Activated CD8-positive, alpha-beta memory T cell treated with anti-CD3 and anti-CD28 coated beads for 4 hours (primary cell): ENCODE data around the gene FCER2.

ENCODE experiments used
- DNase-seq, 2 donors: peaks; one replicate each; pipeline ENCODE4 v3.0.0-alpha.2; 2020; ENCODE audit warnings: low read depth in 2 of 2

Gene FCER2

DNA sequence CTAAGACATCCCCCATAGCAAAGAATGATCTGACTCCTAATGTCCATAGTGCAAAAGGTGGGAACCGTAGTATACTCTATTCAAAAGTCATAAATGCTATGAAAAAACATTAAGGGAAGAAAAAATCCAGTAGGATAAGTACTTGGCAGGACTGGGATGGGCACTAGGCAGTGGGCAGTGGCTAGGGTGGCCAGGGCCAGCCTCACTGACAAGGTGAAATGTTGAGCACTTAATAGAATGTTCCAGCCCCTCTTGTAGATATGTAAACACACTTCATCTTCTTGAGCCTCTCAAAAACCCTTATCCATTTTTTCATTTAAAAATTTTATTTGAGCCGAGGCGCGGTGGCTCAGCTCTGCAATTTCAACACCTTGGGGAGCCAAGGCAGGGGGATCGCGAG lies 31.4 kb upstream of the FCER2 start:
- no peak for DNase-seq

DNA sequence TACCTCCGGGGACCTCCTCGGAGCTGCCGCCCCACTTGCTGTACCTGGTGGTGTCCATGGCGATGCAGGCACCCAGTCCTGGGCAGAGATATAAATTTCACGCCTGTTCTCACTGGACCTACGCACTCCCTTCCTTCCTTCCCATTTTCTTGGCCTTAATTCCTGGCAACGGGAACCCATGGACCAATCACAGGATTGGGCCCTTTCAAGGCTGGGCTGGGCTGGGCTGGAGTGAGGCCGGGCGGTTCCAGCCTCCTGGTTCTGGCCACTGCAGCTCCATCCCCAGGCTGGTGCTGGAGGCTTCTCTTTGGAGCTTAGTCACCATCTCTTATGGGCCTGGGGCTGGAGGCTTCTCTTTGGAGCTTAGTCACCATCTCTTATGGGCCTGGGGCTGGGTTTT lies 30.1 kb upstream of the FCER2 start, which contains the start of gene CLEC4G:
Gene CLEC4G (minus strand): TSS at position 66 of the 400 bp plus-strand sequence. CDS start 8 bp downstream, at position 58.
- no peak for DNase-seq

DNA sequence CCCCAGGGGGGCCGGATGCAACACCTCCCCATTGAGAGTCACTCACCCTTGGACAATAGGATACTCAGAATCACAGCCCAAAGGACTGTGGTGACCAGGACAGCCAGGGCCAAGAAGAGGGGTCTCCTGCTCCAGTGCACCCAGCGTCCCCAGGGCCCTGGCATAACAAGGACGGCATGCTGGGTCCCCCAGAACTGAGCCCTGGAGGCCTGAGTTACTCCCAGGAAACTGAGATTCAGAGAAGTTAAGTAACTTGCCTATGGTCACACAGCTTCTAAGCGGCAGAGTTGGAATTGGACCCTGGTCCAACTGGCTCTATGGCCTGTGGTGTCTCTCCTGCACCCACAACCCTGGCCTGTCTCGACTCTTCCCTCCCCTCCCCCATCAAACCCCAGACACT lies 29.7 kb upstream of the FCER2 start:
- DNase-seq = no peak

DNA sequence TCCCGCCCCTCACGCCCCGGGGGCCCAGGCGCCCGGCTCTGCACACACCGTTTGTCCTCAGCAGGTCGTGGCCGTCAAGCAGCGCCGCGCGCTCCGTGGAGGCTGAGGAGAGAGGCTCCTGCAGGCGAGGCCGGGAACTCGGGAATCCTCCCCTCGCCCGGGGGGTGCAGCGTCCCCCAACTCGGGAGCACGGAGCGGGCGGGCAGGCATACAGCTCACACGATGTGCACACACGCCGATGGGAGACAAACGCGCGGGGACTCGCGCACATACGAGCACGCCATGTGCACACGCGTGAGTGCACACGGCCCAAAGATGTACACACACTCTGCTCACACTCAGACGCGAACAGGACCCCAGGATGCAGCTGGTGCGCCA lies 29.3 kb upstream of the FCER2 start:
- DNase-seq = no peak

DNA sequence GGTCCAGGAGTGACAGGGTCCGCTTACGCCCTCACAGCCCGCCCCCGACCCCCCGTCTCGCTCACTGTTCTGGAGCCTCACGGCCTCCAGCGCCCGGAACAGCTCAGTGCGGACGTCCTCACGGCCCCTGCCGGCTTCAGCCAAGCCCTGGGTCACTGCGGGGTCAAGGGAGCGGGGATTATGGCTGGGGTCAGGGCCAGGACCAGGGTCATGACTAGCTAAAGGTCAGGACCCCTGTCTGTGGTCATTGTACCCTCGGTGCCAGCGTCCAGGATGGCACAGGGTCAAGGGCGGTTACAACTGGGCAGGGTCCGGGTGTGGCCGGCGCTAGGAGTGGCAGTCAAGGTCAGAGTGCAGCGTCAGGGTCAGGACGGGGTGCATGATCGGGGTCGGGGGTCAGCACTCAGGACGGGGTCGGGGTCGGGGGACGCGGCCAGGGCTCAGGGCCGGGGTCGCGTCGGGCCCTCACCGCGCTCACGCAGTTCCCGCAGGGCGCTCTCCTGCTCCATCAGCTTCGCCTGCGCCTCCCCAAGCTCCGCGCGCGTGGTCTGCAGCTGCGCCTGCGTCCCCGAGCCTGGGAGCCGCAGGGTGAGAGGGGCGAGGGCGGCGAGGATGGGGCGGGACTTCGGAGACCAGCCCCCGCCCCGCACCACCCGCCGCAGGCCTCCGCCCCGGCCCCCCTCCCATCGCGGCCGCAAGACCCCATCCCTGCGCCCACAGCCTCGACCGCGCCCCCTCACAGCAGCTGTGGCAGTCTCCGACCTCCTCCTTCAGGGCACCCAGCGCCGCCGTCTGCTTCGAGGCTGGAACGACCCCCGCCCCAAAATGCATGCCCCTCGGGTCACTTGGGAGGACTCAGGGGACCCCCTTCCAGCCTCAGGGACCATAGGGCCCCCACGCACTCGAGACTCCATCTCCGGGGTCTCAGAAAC lies 28.6 kb upstream of the FCER2 start:
- no peak for DNase-seq

DNA sequence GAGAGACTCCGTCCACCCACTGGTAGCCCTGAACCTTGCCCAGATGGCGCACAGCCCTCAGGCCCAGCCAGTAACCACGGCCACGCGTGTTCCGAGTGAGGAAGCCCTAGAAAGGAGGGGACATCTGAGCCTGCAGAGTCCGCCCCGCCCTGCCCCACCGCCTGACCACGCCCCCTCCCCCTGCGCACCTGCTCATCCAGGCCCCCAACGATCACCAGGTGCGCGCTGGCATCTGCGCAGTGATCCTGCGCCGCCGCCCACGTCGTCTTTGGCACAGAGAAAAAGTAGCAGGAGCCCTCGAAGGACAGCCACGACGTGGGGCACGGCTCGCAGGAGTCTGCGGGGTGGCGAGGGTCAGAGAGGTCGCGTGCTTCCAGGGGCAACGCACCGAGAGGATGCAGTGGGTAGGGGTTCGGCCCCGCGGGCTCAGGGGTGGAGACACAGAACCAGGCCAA lies 27.9 kb upstream of the FCER2 start:
- DNase-seq = no peak

DNA sequence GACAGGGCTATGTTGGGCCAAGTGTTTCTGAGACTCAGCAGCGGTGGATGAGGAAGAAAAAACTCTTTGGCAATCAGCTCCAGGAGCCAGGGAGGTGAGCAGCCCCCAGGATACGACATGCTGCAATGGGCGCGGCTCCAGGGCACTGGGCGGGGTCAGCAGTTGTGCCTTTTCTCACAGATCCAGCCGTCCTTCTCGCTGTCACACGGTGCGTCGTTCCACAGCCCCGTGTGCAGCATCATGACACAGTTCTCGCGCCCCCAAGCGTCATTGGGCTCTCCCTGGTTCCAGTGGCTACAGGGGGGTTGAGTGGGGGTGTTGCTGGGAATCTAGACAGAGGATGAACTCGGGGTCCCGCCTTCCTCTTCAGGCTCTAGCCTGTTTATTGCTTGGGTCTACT lies 27.3 kb upstream of the FCER2 start:
- DNase-seq = no peak

DNA sequence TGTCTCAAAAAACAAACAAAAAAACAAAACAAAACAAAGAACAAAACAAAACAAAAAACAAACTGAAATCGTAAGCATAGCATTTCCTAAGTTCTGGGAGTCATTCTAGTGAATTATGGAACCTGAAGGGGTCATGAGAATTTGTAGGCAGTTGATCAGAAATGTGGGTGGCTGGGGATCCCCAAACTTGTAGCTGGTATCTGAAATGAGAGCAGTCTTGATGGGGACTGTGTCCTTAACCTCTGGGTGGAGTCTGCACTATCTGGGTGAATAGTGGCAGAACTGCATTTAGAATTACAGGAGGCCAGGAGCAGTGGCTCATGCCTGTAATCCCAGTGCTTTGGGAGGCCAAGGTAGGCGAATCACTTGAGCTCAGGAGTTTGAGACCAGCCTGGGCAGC lies 23.9 kb upstream of the FCER2 start:
- no peak for DNase-seq

DNA sequence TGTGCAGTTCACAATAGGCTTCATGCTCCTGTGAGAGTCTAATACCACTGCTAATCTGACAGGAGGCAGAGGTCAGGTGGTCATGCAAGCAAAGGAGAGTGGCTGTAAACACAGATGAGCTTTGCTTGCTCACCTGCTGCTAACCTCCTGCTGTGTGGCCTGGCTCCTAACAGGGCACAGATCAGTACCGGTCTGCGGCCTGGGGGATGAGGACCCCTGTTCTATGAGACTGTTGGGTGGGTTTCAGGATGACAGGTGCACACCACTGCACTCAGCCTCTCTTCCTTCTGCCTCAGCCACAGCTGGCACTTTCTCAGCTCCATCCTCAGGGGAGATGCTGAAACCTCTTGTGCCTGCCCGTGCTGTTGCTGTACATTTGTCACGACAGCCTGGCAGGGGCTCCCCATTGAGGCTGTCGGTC lies 20.3 kb upstream of the FCER2 start:
- DNase-seq = no peak

DNA sequence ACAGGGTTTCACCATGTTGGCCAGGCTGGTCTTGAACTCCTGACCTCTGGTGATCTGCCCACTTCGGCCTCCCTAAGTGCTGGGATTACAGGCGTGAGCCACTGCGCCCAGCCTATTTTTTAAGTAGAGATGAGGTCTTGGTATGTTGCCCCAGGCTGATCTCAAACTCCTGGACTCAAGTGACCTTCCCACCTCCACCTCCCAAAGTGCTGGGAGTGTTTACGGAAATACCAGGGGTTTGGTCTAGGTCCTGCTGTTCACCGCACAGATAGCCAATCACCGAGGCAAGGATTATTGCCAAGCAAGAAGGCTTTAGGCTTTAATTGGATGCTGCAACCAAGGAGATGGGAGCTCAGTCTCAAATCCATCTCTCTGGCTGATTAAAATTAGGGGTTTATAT lies 18.4 kb upstream of the FCER2 start:
- no peak for DNase-seq

DNA sequence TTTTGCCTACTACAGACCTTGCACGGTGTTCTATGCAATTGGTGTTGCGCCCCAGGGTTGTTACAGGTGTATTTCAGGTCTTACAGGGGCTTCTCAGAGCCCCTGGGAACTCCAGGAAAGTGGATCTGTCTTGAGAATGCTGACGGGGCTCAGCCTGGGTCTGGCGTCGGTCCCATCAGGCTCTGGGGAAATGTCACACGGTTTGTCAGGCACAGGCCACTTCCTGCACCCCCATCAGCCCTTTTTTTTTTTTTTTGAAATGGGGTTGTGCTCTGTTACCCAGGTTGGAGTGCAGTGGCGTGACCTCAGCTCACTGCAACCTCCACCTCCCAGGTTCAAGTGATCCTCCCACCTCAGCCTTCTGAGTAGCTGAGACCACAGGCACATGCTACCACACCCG lies 16.7 kb upstream of the FCER2 start:
- no peak for DNase-seq

DNA sequence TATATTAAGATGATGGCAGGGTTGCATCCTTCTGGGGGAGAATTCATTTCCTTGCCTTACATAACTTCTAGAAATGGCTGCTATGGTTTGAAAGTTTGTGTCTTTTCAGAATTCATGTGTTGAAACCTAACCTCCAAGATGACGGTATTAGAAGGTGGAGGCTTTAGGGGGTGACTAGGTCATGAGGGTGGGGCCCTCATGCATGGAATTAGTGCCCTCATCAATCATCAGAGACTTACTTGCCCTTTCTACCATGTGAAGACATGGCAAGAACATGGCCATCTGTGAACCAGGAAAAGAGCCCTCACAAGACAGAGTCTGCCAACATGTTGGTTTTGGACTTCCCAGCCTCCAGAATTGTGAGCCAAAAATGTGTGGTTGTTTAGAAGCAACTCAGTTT lies 14.8 kb upstream of the FCER2 start:
- DNase-seq = no peak

DNA sequence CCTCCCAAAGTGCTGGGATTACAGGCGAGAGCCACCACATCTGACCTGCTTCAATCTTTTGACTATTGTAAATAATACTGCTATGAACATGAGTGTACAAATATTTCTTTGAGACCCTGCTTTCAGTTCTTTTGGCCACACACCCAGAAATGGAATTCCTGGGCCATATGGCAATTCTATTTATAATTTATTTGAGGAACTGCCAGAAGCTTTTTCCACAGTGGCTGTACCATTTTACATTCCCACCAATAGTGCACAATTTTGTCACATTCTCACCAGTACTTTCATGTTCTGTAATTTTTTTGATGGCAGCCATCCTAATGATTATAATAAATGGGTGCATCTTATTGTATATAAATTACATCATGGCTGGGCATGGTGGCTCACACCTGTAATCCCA lies 13.7 kb upstream of the FCER2 start:
- DNase-seq = no peak

DNA sequence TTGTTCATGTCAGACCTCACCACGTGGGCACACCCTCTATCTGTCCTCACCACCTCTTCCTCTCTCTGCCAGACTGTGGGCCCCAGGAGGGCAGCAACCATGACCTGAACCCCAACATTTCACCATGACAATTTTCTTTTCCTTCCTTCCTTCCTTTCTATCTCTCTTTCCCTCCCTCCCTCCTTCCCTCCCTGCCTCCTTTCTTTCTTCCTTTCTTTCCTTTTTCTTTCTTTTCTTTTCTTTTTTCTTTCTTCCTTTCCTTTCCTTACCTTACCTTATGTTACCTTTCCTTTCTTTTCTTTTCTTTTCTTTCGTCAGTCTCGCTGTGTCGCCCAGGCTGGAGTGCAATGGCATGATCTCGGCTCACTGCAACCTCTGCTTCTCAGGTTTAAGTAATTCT lies 8.7 kb upstream of the FCER2 start:
- DNase-seq = no peak

DNA sequence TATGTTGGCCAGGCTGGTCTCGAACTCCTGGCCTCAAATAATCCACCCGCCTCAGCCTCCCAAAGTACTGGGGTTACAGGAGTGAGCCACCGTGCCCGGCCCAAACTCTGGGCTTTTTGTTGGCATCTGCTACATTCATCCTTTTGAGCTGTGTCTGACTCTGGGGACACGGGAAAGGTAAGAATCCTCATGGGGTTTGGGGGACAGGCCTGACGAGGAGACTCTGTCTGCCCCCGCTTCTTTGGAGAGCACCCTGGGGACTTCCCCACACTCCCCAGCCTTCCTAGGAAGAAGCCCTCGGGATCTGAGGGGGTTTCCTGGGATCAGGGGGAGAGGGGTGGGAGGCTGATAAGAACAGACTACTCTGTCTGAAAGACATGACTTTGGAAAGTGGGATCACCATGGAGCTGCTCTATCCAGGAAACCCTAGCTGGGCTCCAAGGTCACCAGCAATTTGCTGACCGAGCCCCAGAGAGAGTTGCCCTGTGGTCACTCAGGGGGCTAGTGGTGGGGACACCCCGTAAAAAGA lies 8.1 kb upstream of the FCER2 start:
- no peak for DNase-seq

DNA sequence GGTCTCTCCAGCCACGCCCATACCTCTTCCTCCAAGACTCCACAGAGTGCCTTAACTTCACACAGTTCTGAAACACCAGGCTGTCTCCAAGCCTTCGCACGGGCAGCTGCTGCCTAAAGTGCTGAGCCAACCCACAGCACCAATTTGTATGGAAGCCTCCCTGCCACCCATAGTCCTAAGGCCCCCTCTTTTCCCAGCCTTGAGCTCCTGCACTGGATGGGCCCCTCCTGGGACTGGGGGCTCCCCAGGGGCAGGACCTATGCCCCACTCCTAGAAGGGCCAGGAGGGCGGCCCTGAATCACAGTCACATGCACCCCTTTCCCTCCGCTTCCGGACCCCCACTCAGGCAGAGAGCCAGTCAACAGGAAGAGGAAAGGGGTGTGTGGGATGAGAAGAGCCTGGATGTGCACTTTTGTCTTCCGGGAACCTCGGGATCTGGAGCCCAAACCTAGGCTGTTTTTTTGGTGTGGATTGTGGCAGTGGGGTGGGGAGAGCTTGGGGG lies 5.1 kb upstream of the FCER2 start:
- no peak for DNase-seq

DNA sequence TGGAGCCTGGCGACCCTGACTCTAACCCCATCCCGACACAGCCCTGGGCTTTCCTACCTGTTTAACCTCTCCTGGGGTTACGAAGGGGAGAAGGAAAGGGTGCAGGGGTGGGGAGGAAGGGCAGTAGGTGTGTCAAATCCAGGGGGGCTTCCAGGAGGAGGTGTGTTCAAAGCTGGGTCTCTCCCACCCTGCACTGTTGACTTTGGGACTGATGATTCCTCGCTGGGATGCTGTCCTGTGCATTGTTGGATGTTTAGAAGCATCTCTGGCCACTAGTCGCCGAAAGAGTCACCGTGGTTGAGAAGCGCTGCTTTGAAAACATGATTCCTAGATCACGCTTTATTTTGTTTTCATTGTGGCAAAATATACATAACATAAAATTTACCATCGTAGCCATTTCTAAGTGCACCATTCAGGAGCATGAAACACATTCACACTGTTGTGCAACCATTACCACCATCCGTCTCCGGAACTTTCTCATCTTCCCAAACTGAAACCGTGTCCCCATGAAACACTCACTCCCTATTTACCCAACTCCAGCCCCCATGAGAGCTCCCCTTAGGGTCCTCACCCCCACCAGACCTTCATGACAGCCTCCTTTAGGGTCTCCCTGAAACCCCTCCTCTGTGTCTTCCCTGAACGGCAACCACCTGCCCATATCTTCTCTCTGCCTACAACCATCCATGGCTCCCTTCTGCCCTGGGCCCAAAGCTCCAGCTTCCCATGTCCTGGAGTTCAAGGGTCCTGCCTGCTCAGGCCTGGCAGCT lies 4.4 kb upstream of the FCER2 start:
- no peak for DNase-seq

DNA sequence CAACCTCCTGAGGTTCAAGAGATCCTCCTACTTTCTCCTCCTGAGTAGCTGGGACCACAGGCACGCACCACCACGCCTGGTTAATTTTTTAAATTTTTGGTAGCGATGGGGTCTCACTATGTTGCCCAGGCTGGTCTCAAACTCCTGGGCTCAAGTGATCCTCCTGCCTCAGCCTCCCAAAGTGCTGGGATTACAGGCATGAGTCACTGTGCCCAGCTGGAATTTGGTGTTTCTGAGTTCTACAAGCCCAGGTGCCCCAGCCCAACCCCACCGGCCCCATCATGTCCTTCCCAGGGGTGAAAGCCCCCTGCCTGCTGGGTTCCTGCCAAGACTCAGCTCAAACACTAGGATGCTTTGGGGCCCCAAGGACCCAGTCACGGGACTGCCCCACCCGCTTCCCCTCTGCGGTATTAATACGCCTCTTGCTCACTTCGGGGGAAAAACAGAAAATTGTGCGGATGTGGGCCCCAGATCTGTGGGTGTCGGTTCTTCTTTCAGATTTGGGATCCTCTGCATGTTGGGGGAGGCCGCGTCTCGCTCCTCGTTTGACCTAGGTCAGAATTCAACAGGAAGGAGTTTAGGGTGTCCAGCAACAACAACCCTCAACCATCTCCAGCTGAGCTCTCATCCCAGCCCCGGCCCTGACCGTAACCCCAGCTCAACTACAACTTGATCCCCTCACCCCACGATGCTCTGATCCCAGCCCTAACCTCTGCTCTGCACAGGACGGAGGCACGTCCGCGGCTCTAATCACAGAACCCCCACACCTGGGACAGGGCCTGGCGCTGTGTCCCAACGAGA lies 3.7 kb upstream of the FCER2 start:
- DNase-seq = peak; percentile 35 to 69

DNA sequence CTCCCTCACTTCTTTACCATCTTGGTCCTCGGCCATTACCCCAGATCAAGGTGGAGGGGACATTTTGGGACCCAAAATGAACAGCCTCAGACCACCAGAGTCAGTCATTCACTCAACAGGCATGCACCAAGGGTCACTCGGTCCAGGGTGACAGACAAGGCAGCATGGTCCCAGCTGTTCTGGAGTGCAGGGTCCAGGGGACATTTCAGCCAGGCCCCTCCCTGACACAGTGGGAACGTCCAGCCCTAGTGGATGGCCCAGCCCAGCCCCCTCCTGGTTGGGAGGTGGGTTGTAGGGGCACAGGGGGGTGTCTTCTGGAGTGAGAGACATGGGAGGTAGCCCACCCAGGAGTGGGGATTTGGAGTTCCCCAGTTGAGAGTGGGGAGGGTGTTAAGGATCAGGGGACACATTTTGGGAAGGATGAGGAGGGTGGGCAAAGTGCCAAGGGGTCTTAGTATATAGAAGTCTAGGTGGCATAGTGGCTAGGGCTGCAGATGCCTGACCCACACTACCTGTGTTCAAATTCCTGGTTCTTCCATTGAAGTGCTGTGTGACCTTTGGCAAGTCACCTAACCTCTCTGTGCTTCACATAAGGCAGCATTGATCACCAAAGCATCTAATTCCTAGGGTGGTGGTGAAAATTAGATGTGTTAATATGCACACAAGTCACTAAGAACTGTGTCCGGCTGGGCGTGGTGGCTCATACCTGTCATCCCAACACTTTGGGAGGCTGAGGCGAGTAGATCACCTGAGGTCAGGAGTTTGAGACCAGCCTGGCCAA lies 2.5 kb upstream of the FCER2 start:
- DNase-seq = no peak

DNA sequence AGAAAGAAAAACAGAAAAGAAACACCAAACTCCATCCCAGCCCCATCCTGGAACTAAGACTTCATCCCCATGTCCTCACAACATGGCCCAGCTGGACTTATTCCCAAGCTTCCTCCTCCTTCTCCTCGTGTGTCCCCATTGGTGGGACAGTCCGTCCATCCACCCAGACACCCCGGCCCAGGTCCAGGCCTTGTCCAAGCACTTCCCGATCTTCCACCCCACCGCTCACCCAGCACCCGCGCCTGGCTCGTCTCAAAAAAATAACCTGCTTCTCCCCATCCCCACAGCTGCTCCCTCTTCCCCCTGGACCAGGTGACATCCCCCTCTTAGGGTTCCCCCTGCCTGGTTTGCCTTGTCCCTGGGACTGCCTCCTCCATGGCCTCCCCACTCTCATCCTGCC lies 1.4 kb upstream of the FCER2 start:
- no peak for DNase-seq
